Muscle of leg (tissue), 9 donors: ENCODE measurements around the gene GCC1. TPM values are rescaled to one million over a fixed set of nuclear protein-coding genes. Genes with fewer than 3 reads are reported as not detected.

Source experiments
- polyA plus RNA-seq, 8 donors: library from polyadenylated mRNA; unstranded; fragments of 120-200 nt; gene quantifications; one replicate each; pipeline versions ENCODE4 v1.2.1 to v1.2.3, GENCODE V29; 2013; ENCODE audit warnings: inconsistent platforms in 1 of 8, low replicate concordance in 1 of 8; ENCODE audit not compliant: insufficient read length in 8 of 8, insufficient read depth in 1 of 8
- total RNA-seq: library from RNA; stranded (reverse); fragments of 120-200 nt; gene quantifications from one replicate; pipeline ENCODE4 v1.2.4, GENCODE V29; 2013

GCC1 gene
- total and polyA plus RNA-seq, 9 donors = 7.4 to 11.6 (median 9.2) TPM

Other genes with a start within 250 kb of the GCC1 start
- 33.2 TPM for gene ZNF800, start 192.9 kb downstream of the GCC1 start, total RNA-seq
- gene ZNF800, start 192.9 kb downstream of the GCC1 start, polyA plus RNA-seq = 10 to 100 TPM in 7 of 8 donors, 1 to 10 TPM in 1; 10.0 to 14.5 (median 11.4) TPM
- 113 TPM for gene ARF5, start 2.8 kb upstream of the GCC1 start, total RNA-seq
- gene ARF5, start 2.8 kb upstream of the GCC1 start, polyA plus RNA-seq = 100 to 1,000 TPM; 125 to 171 (median 150) TPM
- gene FSCN3, start 8.1 kb upstream of the GCC1 start, total RNA-seq = 0.18 TPM
- under 1 TPM in 6 of 8 donors, not detected in 2; 0.13 to 0.32 (median 0.24) TPM for gene FSCN3, start 8.1 kb upstream of the GCC1 start, polyA plus RNA-seq
- gene PAX4, start 32.5 kb upstream of the GCC1 start, total RNA-seq = not detected
- under 1 TPM in 1 of 8 donors, not detected in 7; 0.11 TPM for gene PAX4, start 32.5 kb upstream of the GCC1 start, polyA plus RNA-seq
- gene SND1, start 66.6 kb upstream of the GCC1 start, total RNA-seq = 91.0 TPM
- gene SND1, start 66.6 kb upstream of the GCC1 start, polyA plus RNA-seq = 100 to 1,000 TPM in 4 of 8 donors, 10 to 100 TPM in 4; 88.3 to 125 (median 101) TPM